HG02571 (cell line): ENCODE results near the gene BRSK1.

ENCODE experiments used
- ATAC-seq: cut with Tn5 transposase; IDR thresholded peaks from one replicate; pipeline ENCODE4 v1.9.1; 2021; ENCODE audit warnings: mild to moderate bottlenecking, moderate library complexity; ENCODE audit not compliant: unreplicated experiment

Gene BRSK1

DNA sequence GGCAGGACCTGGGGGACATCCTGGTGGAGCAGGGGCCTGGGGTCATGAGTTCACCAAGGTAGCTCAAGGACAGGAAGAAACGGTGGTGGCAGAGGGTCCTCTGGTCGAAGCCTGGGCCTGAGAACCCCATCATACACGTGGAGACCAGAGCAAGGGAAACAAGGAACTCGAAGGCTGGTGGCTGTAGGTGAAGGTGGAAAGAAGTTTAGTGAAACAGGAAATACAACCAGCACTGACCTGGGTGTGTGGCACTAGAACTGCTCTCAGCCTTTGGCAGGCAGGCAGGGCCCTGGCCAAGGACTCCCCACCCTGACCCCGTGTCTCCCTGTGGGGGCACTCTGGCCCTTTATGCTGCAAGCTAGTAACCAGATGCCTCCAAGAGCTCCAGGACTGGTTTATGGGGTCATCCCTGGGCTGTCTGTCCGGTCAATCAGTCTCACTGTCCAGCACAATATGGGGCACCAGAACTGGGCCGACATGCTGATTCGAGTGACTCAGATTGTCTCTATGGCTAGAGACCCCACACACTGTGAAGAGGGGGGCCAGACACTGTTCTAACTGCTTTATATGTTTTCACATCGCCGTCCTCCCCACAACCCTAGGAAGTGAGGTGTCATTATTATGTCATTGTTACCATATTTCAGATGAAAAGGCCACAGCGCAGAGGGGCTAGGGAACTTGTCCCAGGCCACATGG, 67.0 kb downstream of the BRSK1 start:
- ATAC-seq, result no peak

DNA sequence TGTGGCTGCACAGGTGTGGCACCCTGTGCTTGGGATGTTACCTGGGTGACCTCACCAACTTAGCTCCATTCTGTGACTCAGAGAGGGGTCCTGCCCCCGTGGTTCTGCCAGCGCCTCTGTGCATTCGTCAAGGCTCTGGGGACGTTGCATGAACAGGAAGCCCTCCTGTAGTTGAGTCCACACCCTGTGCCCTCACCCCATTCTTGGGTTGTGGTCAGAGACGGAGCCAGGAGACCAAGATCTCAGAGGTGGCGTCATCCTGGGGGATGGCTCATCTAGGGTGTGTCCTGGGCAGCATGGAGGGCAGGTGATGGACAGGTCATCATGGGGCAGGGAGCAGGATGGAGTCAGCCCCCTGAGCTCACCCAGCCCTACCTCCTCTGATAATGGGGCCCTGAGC, 68.2 kb downstream of the BRSK1 start:
- no peak for ATAC-seq

DNA sequence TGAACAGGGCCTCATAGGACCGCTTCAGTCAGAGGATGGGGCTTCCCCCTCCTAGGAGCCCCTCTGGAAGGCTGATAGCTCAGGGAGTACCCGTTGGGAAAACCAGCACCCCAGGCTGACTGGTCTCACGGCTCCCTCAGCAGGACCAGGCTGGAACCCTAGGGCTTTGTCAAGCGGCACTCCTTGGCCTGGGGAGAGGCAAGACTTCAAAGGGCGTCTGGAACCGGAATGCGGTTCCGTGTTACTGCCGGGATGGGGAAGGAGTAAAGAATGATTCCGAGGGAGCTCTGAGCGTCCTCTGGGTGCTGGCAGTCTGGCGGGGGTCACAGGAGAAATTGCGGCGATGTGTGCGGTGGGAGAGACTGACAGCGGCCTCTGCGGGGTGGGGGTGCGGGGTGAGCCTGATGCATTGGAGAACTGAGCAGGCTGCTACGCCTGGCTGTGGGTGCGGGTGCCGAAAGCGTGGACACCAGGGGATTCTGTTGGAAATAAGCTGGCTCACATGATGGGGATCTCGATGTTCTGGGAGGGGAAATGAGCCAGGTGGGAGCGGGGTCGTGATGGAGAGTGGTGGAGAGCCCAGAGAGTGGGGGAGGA, 68.8 kb downstream of the BRSK1 start:
- ATAC-seq, result no peak

DNA sequence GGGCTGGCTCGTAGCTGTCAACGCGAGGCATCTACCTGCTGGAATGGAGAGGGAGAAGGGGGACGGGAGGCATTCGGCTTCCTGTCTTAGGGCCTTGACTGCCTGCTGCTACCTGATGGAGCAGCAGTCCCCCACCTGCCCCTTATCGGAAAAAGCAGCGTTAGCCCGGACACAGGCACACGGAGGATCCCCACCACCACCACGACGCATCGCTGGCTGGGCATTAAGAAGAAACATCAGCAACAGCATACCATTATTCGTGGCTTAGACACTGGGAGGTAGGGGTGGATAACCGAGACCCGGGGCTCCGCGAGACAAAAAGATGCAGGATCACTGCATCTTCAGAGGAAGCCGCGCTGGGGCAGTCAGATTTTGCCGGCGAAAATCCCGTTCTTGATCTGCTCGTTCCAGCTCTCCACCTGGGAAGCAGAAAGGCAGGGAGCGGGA, 69.6 kb downstream of the BRSK1 start:
- ATAC-seq, result no peak

DNA sequence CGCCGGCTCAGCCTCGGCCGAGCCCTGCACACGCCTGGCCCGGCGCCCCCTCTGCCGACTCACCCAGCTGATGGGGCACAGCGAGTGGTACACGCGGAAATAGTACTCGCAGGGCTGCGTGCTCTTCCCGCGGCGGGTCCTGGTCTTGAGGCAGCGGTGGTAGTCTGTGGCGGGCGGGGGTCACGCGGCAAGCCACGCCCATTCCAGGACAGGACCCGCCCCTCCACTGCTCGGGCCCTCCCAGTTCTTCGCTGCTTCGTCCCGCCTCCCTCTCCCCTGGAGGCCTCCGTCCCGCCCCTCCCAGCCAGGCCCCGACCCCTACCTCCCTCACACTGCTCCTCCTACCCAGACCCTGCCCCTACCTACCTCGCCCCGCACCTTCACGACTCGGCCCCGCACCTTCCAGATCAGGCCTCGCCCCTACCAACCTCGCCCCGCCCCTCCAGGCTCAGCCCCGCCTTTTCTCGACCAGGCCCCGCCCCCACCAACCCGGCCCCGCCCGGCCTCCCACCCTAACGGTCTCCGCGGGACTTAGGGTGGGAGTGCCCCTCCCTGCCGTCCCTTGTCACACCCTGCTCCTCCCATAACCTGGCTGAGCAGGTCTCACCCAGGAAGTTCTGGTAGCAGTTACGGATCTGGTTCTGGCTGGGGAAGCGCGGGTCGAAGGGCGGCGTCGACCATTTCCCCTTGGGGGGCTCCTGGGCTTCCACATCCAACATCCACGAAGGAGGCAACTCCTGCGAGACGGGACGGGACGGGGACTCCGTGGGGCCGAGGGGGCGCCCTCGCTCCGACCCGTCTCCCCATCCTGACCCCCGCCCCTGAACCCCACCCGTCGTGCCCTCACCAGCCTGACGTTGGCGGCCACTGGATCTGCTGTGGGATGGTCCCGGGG, 70.3 kb downstream of the BRSK1 start:
- no peak for ATAC-seq

DNA sequence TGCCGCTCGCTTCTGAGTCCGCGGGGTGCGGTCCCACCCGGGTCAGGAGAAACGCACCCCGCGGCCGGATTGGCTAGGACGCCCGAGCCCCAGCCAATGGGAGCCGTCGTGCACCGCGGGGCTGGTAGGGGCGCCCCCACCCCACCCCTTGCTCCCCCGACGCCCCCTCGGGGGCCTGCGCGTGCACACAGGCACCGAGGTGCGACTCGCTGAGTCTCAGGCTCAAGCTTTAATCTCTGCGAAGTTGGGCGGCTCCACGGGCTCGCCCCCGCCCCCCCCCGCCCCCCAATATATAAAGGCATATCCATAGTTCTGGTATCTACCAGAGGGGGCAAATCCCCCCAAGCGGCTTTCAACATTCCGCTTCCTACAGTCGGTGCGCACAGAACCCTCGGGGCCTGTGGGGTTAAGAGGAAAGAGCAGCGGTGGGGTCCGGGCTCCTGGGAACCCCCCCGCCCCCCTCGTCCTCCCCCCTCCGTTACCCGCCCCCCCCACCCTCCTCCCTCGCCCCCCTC, 71.0 kb downstream of the BRSK1 start, which contains the start of gene COX6B2:
Gene COX6B2 (minus strand): TSS at position 22 of the 515 bp plus-strand sequence. CDS start 198 bp downstream, outside the sequence.
- ATAC-seq, result no peak

DNA sequence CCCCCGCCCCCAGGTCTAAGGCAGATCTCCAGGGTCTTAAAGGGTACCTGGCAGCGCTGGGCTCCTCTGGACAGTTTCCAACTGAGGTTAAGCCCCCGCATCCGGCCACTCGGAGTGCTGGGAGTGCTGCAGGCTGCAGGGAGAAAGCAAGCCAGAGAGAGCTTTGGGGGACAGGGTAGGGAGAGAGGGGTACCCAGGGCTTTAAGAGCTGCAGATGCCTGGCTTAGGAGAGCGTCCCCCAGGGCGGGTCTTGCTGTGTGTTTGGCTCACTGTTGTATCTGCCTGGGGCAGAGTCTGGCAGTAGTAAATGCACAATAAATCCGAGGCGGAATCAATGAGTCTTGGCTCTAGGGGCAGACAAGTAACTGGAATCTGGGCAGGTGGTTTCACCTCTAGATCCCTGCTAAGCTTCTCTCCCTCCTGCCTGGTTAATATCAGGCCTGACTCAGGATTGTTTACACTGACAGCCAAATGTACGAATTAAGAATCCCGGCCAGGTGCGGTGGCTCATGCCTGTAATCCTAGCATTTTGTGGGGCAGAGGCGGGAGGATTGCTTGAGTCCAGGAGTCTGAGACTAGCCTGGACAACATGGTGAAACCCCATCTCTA, 71.5 kb downstream of the BRSK1 start:
- ATAC-seq, result no peak

DNA sequence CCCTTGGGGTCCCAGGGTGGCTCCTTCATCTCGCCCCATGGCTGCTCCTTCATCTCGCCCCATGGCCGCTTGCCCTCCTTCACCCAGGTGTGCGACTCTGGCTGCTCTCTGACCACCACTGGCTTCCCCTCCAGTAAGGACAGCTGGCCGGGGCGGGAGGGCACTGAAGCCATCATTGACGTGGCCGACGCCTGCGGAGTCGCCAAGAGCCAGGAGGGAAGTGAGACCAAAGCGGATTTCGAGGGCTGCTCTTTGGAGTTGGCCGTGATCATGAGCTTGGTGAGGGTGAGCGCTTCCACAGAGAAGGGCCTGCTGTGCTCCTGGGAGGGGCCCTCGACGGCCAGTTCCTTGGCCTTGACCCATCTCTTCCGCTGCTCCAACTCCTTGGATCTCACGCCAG, 74.7 kb downstream of the BRSK1 start:
- ATAC-seq, result no peak

DNA sequence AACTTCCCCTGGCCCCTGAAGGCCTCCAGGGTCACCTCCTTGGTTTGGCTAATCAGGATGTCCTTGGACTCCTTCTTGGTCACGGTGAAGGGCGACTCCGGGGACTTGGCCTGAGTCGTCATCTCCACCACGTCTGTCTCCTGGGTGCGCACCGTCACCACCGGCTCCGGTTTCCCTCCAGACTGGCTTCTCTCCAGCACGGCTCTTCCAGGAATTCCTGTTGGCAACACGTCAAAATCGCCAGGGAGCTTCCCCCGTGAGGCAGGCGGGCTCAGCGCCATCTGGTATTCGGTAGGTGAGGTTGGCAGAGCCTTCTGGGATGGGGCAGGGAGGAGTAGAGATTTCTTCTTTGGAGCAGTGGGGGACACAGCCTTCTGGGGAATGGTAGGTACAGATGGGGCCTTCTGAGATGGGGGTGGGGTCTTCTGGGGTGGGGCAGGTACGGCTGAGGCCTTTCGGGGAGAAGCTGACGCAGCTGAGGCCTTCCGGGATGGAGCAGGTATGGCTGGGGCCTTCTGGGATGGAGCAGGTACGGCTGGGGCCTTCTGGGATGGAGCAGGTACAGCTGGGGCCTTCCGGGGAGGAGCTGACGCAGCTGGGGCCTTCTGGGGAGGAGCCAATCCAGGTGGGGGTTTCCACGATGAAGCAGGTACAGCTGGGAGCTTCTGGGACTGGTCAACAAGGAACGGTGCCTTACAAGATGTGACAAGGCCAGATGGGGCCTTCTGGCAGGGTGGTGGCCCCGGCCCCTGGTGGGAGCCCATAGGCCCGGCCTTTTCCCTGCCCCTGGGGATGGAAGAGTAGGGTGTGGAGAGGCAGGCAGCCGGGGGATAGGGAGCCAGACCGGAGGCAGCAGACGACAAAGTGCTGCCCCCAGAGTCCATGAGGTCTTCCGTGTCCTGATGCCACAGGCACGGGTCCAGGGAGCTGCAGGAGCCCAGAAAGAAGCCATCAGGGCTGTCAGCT, 75.4 kb downstream of the BRSK1 start:
- ATAC-seq, result no peak

DNA sequence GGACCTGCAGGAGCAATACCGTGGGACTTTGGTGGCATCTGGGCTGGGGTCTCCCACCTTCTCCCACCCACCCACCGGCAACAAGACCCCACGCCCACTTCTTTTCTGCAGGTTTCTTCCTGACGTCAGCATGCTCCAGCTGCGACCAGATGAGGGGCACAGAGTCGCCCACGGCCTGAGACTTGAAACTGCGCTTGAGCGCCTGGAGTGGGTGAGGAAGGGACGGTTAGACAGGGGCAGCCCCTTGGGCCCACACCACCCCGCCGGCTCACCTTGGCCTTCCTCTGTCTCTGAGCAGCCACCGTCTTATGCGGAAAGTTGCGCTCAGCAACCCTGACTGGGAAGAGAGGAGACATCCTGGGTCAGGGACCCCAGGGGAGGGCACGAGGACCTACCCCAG, 77.1 kb downstream of the BRSK1 start:
- ATAC-seq, result no peak
